ENCODE measurements around the gene CACNA1G. TPM values are rescaled to one million over a fixed set of nuclear protein-coding genes. Genes with fewer than 3 reads are reported as not detected.

CACNA1G gene
- total and polyA plus RNA-seq, 9 of the 15 experiments (the other 6 are each of a cell fraction or from before 2014, with no cell fraction given): 0.01 TPM; not detected in 8

DNA sequence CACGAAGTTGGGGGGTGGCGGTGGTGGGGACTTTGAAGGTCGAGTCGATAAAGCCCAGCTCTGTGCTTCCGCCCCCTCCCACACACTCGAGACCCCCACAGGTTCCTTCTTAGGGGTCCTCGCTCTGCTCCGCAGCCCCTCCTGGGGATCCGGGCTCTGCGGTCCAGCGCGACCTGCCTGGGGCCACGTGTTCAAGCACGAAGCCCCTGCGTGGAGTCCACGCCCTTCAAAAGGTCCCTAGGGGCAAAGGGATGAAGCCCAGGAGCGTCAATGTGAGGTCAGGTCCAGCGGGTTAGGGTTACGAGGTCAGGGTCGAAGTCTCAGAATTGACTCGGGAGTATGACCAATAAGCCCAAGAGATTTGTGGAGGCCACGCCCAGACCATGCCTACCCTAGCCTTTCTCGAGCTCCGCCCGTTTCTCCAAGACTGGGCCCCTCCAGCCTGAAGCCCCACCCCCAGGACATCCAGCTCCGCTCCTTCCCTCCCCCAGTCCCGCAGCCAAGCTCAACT, 786 bp upstream of the CACNA1G start:
- H3K27ac ChIP-seq (ENCODE audit: extremely low read depth, low read depth, low read length): no peak overlapping the region
- intact Hi-C loops (cut with micrococcal nuclease) (no loop called here), in situ Hi-C loops (cut with MboI) (no loop called here)
- H3K27me3 ChIP-seq (ENCODE audit: control insufficient read depth in 2 of 2, insufficient read depth in 2 of 2, low read length in 2 of 2): peaks cover 25 to 60% of the 10 kb centered on the region in 2 experiments
- H3K9me3 ChIP-seq (replicated peaks; ENCODE audit: control insufficient read depth, insufficient read depth, low read depth, low read length): no peaks in the 10 kb centered on the region
- WGBS (ENCODE audit: insufficient coverage, low coverage, missing lambda C conversion rate): 15% methylated on average over 24 of the region's 27 CpGs
- peak; percentile 82 for ATAC-seq
- H3K4me3 ChIP-seq: peak overlapping the region; percentile 37
- DNase-seq (ENCODE audit: extremely low read depth in 1 of 4, low spot score in 3 of 4): peak; percentile 77 to 84 (median 78)
- BruUV-seq (replicated peaks): no TSS peak
- FAIRE-seq: peak; percentile 89
- H2AFZ ChIP-seq (ENCODE audit: low read depth, low read length): peak overlapping the region; percentile 67
- no peaks in the 10 kb centered on the region for H3K36me3 ChIP-seq (ENCODE audit: control insufficient read depth, insufficient read depth, low read length)
- no peaks in the 10 kb centered on the region for H3K9me1 ChIP-seq (ENCODE audit: control insufficient read depth, insufficient read depth, low read length)
- peak overlapping the region; percentile 68 for H3K4me2 ChIP-seq (ENCODE audit: insufficient read depth, low read length)
- H3K4me1 ChIP-seq (replicated peaks in 1 of 2; ENCODE audit: control insufficient read depth in 2 of 2, insufficient read depth in 2 of 2, low read length in 2 of 2): peaks cover 9 to 35% of the 10 kb centered on the region in 2 experiments
- H3K9ac ChIP-seq (ENCODE audit: insufficient read depth in 1 of 2, low read depth in 2 of 2, low read length in 2 of 2): peak overlapping the region in 1 of 2 experiments; percentile 75; a peak in 1 of 4 replicates
- CTCF ChIA-PET (ENCODE audit: low intra/inter-chr PET ratio): no interaction called here
- H4K20me1 ChIP-seq (replicated peaks; ENCODE audit: control insufficient read depth, insufficient read depth, low read length): peaks cover 18% of the 10 kb centered on the region; the same call in 1 of the 2 replicates
- H3K79me2 ChIP-seq (ENCODE audit: control insufficient read depth, insufficient read depth, low read length): no peaks in the 10 kb centered on the region
- POLR2A ChIA-PET: interaction anchor here (0.6 to 1.6 kb wide), 5 partner anchors 9 to 595 kb away, joined by 3 to 7 read pairs (median 3); no protein-coding TSS in a partner anchor
- TF ChIP-seq, protein P1, sequence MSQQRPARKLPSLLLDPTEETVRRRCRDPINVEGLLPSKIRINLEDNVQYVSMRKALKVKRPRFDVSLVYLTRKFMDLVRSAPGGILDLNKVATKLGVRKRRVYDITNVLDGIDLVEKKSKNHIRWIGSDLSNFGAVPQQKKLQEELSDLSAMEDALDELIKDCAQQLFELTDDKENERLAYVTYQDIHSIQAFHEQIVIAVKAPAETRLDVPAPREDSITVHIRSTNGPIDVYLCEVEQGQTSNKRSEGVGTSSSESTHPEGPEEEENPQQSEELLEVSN (IDR thresholded peaks at IDR 0.05; ENCODE audit: borderline replicate concordance in 1 of 2, extremely low read depth in 1 of 2, insufficient read depth in 1 of 2, insufficient read length in 1 of 2, low read depth in 1 of 2, low read length in 1 of 2, poor library complexity in 1 of 2, severe bottlenecking in 1 of 2): peak; percentile 52 to 59
- TF ChIP-seq, protein P2, sequence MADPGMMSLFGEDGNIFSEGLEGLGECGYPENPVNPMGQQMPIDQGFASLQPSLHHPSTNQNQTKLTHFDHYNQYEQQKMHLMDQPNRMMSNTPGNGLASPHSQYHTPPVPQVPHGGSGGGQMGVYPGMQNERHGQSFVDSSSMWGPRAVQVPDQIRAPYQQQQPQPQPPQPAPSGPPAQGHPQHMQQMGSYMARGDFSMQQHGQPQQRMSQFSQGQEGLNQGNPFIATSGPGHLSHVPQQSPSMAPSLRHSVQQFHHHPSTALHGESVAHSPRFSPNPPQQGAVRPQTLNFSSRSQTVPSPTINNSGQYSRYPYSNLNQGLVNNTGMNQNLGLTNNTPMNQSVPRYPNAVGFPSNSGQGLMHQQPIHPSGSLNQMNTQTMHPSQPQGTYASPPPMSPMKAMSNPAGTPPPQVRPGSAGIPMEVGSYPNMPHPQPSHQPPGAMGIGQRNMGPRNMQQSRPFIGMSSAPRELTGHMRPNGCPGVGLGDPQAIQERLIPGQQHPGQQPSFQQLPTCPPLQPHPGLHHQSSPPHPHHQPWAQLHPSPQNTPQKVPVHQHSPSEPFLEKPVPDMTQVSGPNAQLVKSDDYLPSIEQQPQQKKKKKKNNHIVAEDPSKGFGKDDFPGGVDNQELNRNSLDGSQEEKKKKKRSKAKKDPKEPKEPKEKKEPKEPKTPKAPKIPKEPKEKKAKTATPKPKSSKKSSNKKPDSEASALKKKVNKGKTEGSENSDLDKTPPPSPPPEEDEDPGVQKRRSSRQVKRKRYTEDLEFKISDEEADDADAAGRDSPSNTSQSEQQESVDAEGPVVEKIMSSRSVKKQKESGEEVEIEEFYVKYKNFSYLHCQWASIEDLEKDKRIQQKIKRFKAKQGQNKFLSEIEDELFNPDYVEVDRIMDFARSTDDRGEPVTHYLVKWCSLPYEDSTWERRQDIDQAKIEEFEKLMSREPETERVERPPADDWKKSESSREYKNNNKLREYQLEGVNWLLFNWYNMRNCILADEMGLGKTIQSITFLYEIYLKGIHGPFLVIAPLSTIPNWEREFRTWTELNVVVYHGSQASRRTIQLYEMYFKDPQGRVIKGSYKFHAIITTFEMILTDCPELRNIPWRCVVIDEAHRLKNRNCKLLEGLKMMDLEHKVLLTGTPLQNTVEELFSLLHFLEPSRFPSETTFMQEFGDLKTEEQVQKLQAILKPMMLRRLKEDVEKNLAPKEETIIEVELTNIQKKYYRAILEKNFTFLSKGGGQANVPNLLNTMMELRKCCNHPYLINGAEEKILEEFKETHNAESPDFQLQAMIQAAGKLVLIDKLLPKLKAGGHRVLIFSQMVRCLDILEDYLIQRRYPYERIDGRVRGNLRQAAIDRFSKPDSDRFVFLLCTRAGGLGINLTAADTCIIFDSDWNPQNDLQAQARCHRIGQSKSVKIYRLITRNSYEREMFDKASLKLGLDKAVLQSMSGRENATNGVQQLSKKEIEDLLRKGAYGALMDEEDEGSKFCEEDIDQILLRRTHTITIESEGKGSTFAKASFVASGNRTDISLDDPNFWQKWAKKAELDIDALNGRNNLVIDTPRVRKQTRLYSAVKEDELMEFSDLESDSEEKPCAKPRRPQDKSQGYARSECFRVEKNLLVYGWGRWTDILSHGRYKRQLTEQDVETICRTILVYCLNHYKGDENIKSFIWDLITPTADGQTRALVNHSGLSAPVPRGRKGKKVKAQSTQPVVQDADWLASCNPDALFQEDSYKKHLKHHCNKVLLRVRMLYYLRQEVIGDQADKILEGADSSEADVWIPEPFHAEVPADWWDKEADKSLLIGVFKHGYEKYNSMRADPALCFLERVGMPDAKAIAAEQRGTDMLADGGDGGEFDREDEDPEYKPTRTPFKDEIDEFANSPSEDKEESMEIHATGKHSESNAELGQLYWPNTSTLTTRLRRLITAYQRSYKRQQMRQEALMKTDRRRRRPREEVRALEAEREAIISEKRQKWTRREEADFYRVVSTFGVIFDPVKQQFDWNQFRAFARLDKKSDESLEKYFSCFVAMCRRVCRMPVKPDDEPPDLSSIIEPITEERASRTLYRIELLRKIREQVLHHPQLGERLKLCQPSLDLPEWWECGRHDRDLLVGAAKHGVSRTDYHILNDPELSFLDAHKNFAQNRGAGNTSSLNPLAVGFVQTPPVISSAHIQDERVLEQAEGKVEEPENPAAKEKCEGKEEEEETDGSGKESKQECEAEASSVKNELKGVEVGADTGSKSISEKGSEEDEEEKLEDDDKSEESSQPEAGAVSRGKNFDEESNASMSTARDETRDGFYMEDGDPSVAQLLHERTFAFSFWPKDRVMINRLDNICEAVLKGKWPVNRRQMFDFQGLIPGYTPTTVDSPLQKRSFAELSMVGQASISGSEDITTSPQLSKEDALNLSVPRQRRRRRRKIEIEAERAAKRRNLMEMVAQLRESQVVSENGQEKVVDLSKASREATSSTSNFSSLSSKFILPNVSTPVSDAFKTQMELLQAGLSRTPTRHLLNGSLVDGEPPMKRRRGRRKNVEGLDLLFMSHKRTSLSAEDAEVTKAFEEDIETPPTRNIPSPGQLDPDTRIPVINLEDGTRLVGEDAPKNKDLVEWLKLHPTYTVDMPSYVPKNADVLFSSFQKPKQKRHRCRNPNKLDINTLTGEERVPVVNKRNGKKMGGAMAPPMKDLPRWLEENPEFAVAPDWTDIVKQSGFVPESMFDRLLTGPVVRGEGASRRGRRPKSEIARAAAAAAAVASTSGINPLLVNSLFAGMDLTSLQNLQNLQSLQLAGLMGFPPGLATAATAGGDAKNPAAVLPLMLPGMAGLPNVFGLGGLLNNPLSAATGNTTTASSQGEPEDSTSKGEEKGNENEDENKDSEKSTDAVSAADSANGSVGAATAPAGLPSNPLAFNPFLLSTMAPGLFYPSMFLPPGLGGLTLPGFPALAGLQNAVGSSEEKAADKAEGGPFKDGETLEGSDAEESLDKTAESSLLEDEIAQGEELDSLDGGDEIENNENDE (IDR thresholded peaks at IDR 0.05; ENCODE audit: low read depth, low read length): no peak
- TF ChIP-seq CREB1 (IDR thresholded peaks at IDR 0.05) (no peak), CREB1 (CRISPR knock-in tag; IDR thresholded peaks at IDR 0.05) (peak; percentile 13; the same call in 1 of the 2 replicates), RFX1 (IDR thresholded peaks at IDR 0.05) (no peak), ZNF785 (CRISPR knock-in tag; IDR thresholded peaks at IDR 0.05) (no peak)
- TF ChIP-seq, protein P3, sequence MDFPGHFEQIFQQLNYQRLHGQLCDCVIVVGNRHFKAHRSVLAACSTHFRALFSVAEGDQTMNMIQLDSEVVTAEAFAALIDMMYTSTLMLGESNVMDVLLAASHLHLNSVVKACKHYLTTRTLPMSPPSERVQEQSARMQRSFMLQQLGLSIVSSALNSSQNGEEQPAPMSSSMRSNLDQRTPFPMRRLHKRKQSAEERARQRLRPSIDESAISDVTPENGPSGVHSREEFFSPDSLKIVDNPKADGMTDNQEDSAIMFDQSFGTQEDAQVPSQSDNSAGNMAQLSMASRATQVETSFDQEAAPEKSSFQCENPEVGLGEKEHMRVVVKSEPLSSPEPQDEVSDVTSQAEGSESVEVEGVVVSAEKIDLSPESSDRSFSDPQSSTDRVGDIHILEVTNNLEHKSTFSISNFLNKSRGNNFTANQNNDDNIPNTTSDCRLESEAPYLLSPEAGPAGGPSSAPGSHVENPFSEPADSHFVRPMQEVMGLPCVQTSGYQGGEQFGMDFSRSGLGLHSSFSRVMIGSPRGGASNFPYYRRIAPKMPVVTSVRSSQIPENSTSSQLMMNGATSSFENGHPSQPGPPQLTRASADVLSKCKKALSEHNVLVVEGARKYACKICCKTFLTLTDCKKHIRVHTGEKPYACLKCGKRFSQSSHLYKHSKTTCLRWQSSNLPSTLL (IDR thresholded peaks at IDR 0.05): no peak
